GM12864 (cell line): Measurements from ENCODE around the gene SEMA4C.

Experiments
- DNase-seq: peaks from one replicate; pipeline ENCODE4 v3.0.0-alpha.2; 2011; ENCODE audit warnings: low read depth
- H3K4me3 ChIP-seq: 2 replicates; pipeline ENCODE4 v1.5.1; 2011; ENCODE audit warnings: mild to moderate bottlenecking, low read depth, low read length, control low read depth
- TF ChIP-seq, protein P1 (sequence below): IDR thresholded peaks from 2 replicates; pipeline ENCODE4 v1.5.1; 2011; ENCODE audit warnings: low read depth, mild to moderate bottlenecking, moderate library complexity, low read length, control low read depth, inconsistent platforms; ENCODE audit errors: missing control alignments

Gene SEMA4C

DNA sequence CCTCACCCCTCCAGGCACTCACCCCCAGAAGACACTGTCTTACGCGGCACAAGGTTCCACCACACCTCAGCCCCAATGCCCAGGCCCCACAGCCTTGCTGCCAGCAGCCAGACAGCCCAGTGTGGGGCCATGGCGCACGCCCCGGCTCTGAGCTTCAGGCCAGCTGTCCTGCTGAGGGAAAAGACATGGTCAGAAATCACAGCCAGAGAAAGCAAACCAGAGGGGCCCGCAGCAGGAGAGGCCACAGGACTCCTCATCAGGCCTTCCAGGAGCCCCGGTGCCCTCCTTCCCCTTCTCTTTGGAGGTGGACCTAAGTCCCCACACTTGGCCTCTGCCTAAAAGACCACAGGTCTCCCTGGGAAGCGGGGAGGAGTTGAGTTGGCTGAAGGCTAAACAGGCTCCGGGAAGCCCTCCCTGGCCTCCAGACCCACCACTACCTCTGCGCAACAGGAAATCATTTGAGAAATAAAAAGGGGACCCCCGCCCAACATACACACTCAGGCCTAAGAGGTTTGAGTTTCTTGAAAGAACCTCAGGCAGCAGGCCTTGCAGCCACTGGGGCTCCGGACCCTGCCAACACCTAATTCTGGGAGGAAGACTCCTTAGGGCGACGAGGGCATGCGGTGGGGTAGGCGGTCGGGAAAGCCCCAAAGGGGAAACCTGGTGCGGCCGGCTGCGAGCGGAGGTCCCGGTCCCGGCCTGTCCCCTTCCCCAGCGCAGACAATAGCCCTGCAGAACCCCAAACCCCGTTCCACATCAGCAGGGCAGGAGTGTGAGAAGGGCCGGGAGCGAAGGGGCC, 1.9 kb downstream of the SEMA4C start:
- peak overlapping the region; percentile 66 for H3K4me3 ChIP-seq
- DNase-seq: no peak
- TF ChIP-seq, protein P1, sequence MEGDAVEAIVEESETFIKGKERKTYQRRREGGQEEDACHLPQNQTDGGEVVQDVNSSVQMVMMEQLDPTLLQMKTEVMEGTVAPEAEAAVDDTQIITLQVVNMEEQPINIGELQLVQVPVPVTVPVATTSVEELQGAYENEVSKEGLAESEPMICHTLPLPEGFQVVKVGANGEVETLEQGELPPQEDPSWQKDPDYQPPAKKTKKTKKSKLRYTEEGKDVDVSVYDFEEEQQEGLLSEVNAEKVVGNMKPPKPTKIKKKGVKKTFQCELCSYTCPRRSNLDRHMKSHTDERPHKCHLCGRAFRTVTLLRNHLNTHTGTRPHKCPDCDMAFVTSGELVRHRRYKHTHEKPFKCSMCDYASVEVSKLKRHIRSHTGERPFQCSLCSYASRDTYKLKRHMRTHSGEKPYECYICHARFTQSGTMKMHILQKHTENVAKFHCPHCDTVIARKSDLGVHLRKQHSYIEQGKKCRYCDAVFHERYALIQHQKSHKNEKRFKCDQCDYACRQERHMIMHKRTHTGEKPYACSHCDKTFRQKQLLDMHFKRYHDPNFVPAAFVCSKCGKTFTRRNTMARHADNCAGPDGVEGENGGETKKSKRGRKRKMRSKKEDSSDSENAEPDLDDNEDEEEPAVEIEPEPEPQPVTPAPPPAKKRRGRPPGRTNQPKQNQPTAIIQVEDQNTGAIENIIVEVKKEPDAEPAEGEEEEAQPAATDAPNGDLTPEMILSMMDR: no peak

GRCh38 chr2:96866986-96867755, 2.7 kb downstream of the SEMA4C start:
- peak overlapping the region; percentile 66 for H3K4me3 ChIP-seq
- TF ChIP-seq, protein P1: no peak
- DNase-seq: no peak

DNA sequence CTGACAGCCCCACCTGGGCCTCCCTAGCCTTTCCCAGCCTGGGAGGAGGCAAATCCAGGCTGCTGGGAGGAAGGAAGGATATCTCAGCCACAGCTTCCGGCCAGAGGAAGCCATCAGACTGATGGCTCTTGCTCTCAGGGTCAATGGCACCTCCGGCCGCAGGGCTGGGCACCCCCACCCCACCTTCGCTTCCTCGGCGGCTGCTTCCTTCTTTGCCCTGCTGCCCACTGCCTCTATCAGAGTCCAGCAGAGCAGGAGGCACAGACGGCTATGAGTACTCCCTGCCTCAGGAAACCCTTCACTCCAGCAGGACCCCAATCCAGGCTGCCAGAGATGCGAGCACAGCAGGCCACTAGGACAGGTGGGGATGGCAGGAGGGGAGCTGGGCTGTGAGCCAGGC, 3.3 kb downstream of the SEMA4C start:
- TF ChIP-seq, protein P1: no peak
- DNase-seq: no peak
- H3K4me3 ChIP-seq: peak overlapping the region; percentile 66; the same call in 1 of the 2 replicates

GRCh38 chr2:96866149-96866548, 3.7 kb downstream of the SEMA4C start:
- H3K4me3 ChIP-seq: no peak overlapping the region
- no peak for DNase-seq
- TF ChIP-seq, protein P1: no peak

DNA sequence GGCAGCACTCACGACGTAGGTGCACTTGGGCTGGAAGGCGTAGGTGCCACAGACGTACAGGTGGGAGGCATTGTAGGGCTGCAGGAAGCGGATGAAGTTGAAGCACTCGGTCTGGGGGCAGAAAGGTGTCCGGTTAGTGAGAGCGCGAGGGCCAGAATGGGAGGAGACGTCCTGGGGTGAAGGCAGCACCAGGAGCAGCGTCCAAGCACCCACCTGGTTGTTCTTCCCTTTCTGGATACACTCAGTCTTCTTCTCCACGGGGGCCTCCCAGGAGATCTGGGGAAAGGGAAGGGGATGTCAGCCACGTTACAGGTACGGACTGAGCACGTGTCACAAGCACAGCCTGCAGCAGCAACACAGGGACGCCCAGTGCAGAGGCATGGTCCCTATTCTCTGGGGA, 4.2 kb downstream of the SEMA4C start:
- TF ChIP-seq, protein P1: no peak
- DNase-seq: no peak

DNA sequence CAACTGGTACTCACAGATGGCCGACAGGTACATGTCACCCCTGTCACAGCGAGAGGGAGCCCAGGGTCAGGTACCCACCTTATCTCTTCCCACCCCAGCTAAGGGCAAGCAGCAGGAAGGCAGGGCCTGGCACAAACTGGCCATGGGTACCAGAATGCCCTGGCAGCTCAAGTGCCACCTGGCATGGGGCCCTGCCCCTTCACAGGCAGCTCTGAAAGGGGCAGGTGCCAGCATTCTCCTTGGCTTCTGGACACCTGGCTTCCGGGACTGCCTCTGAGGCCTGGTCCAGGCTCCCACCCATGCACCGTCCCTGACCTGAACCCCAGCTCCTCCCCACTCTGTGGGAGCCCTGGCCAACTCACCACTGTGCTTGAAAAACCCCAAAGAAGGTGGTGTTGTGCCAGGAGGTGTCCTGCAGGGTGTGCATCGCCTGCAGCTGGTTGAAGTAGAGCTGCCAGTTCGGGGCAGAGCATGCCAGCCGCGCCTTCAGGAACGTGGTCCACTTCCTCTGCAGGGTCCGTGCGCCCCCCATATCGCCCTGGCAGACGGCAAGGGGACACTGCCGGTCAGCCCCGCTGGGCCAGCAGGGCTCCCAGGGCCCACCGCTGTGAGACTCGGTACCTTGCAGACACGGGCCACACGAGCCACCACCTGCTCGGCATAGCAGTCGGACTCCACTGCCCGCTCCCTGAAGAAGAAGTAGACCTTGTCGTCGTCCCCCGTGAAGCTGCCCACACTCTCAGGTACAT, 5.4 kb downstream of the SEMA4C start:
- TF ChIP-seq, protein P1: no peak
- DNase-seq: no peak
- H3K4me3 ChIP-seq: no peak overlapping the region

More for the DNA sequence above, 4.2 kb downstream of the SEMA4C start:
- H3K4me3 ChIP-seq: no peak overlapping the region
